ENCODE measurements around the gene GNA12. TPM values are rescaled to one million over a fixed set of nuclear protein-coding genes. Genes with fewer than 3 reads are reported as not detected.

Gene GNA12
- total RNA-seq, 4 donors from 2014 or later = 7.6 to 8.4 (median 8.1) TPM

GRCh38 chr7:2880874-2881533 is 36.9 kb upstream of the GNA12 start:
- no peak for TF ChIP-seq POLR2A (IDR thresholded peaks at IDR 0.05)
- no peak for TF ChIP-seq CTCF (IDR thresholded peaks at IDR 0.05 in 4 of 5, conservative IDR thresholded peaks at IDR 0.05 in 1 of 5)
- in situ Hi-C loops (cut with MboI; ENCODE audit: low sequenced_read_pairs in 4 of 4) (no loop called here), intact Hi-C loops (cut with DNase I; ENCODE audit: low total_unique reads) (no loop called here)
- Histone ChIP-seq H3K4me3 (no peak overlapping the region), H3K9me3 (no peaks in the 10 kb centered on the region), H3K27ac (no peak overlapping the region), H3K4me1 (no peaks in the 10 kb centered on the region), H3K36me3 (no peaks in the 10 kb centered on the region), H3K27me3 (peaks cover 2 to 4% (median 3%) of the 10 kb centered on the region in 3 donors)
- no peak for DNase-seq
- no peak for ATAC-seq

GRCh38 chr7:2880051-2880450 is 35.9 kb upstream of the GNA12 start:
- Histone ChIP-seq H3K4me1 (no peaks in the 10 kb centered on the region), H3K9me3 (no peaks in the 10 kb centered on the region), H3K27me3 (peaks cover 2 to 4% (median 3%) of the 10 kb centered on the region in 3 donors), H3K4me3 (no peak overlapping the region), H3K27ac (no peak overlapping the region), H3K36me3 (no peaks in the 10 kb centered on the region)
- DNase-seq (no peak), ATAC-seq (no peak)
- in situ Hi-C loops (cut with MboI; ENCODE audit: low sequenced_read_pairs in 4 of 4) = no loop called here
- intact Hi-C loops (cut with DNase I; ENCODE audit: low total_unique reads) = no loop called here
- TF ChIP-seq POLR2A (IDR thresholded peaks at IDR 0.05) = no peak
- no peak for TF ChIP-seq CTCF (IDR thresholded peaks at IDR 0.05 in 4 of 5, conservative IDR thresholded peaks at IDR 0.05 in 1 of 5)

GRCh38 chr7:2879354-2879753 is 35.2 kb upstream of the GNA12 start:
- intact Hi-C loops (cut with DNase I; ENCODE audit: low total_unique reads) (no loop called here), in situ Hi-C loops (cut with MboI; ENCODE audit: low sequenced_read_pairs in 4 of 4) (no loop called here)
- peaks cover 2 to 4% (median 3%) of the 10 kb centered on the region in 3 donors for H3K27me3 ChIP-seq
- no peak for ATAC-seq
- no peak for DNase-seq
- no peak overlapping the region for H3K4me3 ChIP-seq
- H3K4me1 ChIP-seq = no peaks in the 10 kb centered on the region
- H3K27ac ChIP-seq = no peak overlapping the region
- no peaks in the 10 kb centered on the region for H3K9me3 ChIP-seq
- TF ChIP-seq CTCF (IDR thresholded peaks at IDR 0.05 in 4 of 5, conservative IDR thresholded peaks at IDR 0.05 in 1 of 5) (no peak), POLR2A (IDR thresholded peaks at IDR 0.05) (no peak)
- H3K36me3 ChIP-seq = no peaks in the 10 kb centered on the region

GRCh38 chr7:2878306-2878705 is 34.2 kb upstream of the GNA12 start:
- peaks cover 2 to 4% (median 3%) of the 10 kb centered on the region in 3 donors for H3K27me3 ChIP-seq
- H3K4me1 ChIP-seq = no peaks in the 10 kb centered on the region
- H3K36me3 ChIP-seq = no peaks in the 10 kb centered on the region
- no peaks in the 10 kb centered on the region for H3K9me3 ChIP-seq
- ATAC-seq (no peak), DNase-seq (no peak)
- H3K4me3 ChIP-seq = no peak overlapping the region
- intact Hi-C loops (cut with DNase I; ENCODE audit: low total_unique reads) (no loop called here), in situ Hi-C loops (cut with MboI; ENCODE audit: low sequenced_read_pairs in 4 of 4) (no loop called here)
- no peak overlapping the region for H3K27ac ChIP-seq
- TF ChIP-seq CTCF (IDR thresholded peaks at IDR 0.05 in 4 of 5, conservative IDR thresholded peaks at IDR 0.05 in 1 of 5) = no peak
- TF ChIP-seq POLR2A (IDR thresholded peaks at IDR 0.05) = no peak
